Tibial nerve (tissue), 4 donors: ENCODE data around the gene UBE2O. TPM values are rescaled to one million over a fixed set of nuclear protein-coding genes. Genes with fewer than 3 reads are reported as not detected.

Experiments used
- DNase-seq, 2 donors: peaks; one replicate each; pipeline ENCODE4 v3.0.0-alpha.2; 2019; ENCODE audit warnings: low spot score in 2 of 2
- H3K27ac ChIP-seq, 4 donors: fragments of 200-600 bp; sonication (generic) in 3 of 4; one replicate each; pipeline ENCODE4 v1.5.1; 2017 to 2019; ENCODE audit warnings: mild to moderate bottlenecking in 1 of 4
- H3K27me3 ChIP-seq, 2 donors: fragments of 200-600 bp; sonication (generic) in 1 of 2; one replicate each; pipeline versions ENCODE4 v1.5.1 to v1.6.0; 2017 to 2019
- H3K36me3 ChIP-seq, 3 donors: fragments of 200-600 bp; sonication (generic); one replicate each; pipeline ENCODE4 v1.5.1; 2018 to 2019
- H3K4me1 ChIP-seq, 4 donors: fragments of 200-600 bp; sonication (generic) in 3 of 4; one replicate each; pipeline ENCODE4 v1.5.1; 2017 to 2019
- H3K4me3 ChIP-seq, 4 donors: fragments of 200-600 bp; sonication (generic) in 3 of 4; one replicate each; pipeline ENCODE4 v1.5.1; 2017 to 2019; ENCODE audit warnings: mild to moderate bottlenecking in 1 of 4, moderate library complexity in 1 of 4
- H3K9me3 ChIP-seq, 4 donors: fragments of 200-600 bp; sonication (generic) in 3 of 4; one replicate each; pipeline ENCODE4 v1.5.1; 2017 to 2019
- CTCF ChIP-seq, 5 experiments: fragments of 200-600 bp in 3 of 5; fragments of 450-650 bp in 2 of 5; sonication (generic) in 3 of 5; IDR thresholded peaks; one replicate each; pipeline ENCODE4 v1.5.1; 2016 to 2019; ENCODE audit warnings: antibody characterized with exemption in 5 of 5, mild to moderate bottlenecking in 3 of 5, moderate library complexity in 2 of 5
- EP300 ChIP-seq, 2 donors: sonication (generic); formaldehyde crosslinking; IDR thresholded peaks; one replicate each; pipeline ENCODE4 v1.6.1; 2017; ENCODE audit warnings: antibody characterized with exemption in 2 of 2, mild to moderate bottlenecking in 1 of 2
- POLR2A ChIP-seq, 2 donors: fragments of 450-650 bp; IDR thresholded peaks; one replicate each; pipeline ENCODE4 v1.6.1; 2017; ENCODE audit warnings: antibody characterized with exemption in 2 of 2, mild to moderate bottlenecking in 2 of 2, moderate library complexity in 2 of 2
- WGBS, 2 donors: methylation state at CpG; one replicate each; pipeline ENCODE4 v1.1.5; 2018; 5-methylcytosine and 5-hydroxymethylcytosine counted together
- total RNA-seq, 4 donors: library from RNA; depleted of rRNA; stranded (reverse); fragments of >200 nt; gene quantifications; one replicate each; pipeline ENCODE4 v1.1.0, GENCODE V29; 2016

Gene UBE2O
- total RNA-seq, 4 donors from 2014 or later, result 16.0 to 38.7 (median 20.7) TPM

- 67 to 71% methylated on average over 11 of the region's 11 CpGs for WGBS, 2 donors
- no peak overlapping the region for H3K27ac ChIP-seq
- H3K4me3 ChIP-seq, result no peak overlapping the region
- DNase-seq, result no peak
- peaks cover 0 to 26% (median 10%) of the 10 kb centered on the region in 4 donors for H3K4me1 ChIP-seq
- H3K27me3 ChIP-seq, result no peaks in the 10 kb centered on the region
- TF ChIP-seq CTCF (IDR thresholded peaks at IDR 0.05) (no peak), POLR2A (IDR thresholded peaks at IDR 0.05) (no peak), EP300 (IDR thresholded peaks at IDR 0.05) (no peak)
- H3K9me3 ChIP-seq, result no peaks in the 10 kb centered on the region
- peaks cover 0 to 78% (median 10%) of the 10 kb centered on the region in 3 donors for H3K36me3 ChIP-seq
Observed at GRCh38 chr17:76390003-76390421, 62.9 kb downstream of the UBE2O start.

GRCh38 chr17:76388966-76389888 lies 63.7 kb downstream of the UBE2O start:
- peak overlapping the region in 2 of 4 donors; percentile 38 to 42 for H3K27ac ChIP-seq
- no peak for TF ChIP-seq POLR2A (IDR thresholded peaks at IDR 0.05)
- peak in 1 of 2 donors; percentile 9 for TF ChIP-seq EP300 (IDR thresholded peaks at IDR 0.05)
- H3K36me3 ChIP-seq, result peaks cover 0 to 70% (median 10%) of the 10 kb centered on the region in 3 donors
- DNase-seq, result no peak
- H3K4me3 ChIP-seq, result no peak overlapping the region
- peaks cover 0 to 32% (median 13%) of the 10 kb centered on the region in 4 donors for H3K4me1 ChIP-seq
- no peaks in the 10 kb centered on the region for H3K27me3 ChIP-seq
- 74 to 79% methylated on average over 16 of the region's 16 CpGs for WGBS, 2 donors
- H3K9me3 ChIP-seq, result no peaks in the 10 kb centered on the region

GRCh38 chr17:76386966-76387765 lies 65.8 kb downstream of the UBE2O start:
- Histone ChIP-seq H3K36me3 (peaks cover 0 to 50% (median 10%) of the 10 kb centered on the region in 3 donors), H3K4me1 (peaks cover 0 to 50% (median 23%) of the 10 kb centered on the region in 4 donors), H3K4me3 (no peak overlapping the region), H3K27me3 (no peaks in the 10 kb centered on the region), H3K9me3 (no peaks in the 10 kb centered on the region), H3K27ac (no peak overlapping the region)
- TF ChIP-seq POLR2A (IDR thresholded peaks at IDR 0.05) (no peak), EP300 (IDR thresholded peaks at IDR 0.05) (no peak), CTCF (IDR thresholded peaks at IDR 0.05) (no peak)
- DNase-seq, result no peak
- WGBS, 2 donors, result 88 to 91% methylated on average over 26 of the region's 31 CpGs

GRCh38 chr17:76385892-76386786 lies 66.8 kb downstream of the UBE2O start:
- Histone ChIP-seq H3K36me3 (peaks cover 0 to 39% (median 5%) of the 10 kb centered on the region in 3 donors), H3K27ac (peak overlapping the region; percentile 4 to 95 (median 84)), H3K4me1 (peaks cover 0 to 60% (median 27%) of the 10 kb centered on the region in 4 donors), H3K4me3 (peak overlapping the region; percentile 60 to 93 (median 68)), H3K9me3 (no peaks in the 10 kb centered on the region), H3K27me3 (no peaks in the 10 kb centered on the region)
- TF ChIP-seq POLR2A (IDR thresholded peaks at IDR 0.05), result peak in 1 of 2 donors; percentile 16
- peak; percentile 74 to 94 (median 85) for TF ChIP-seq CTCF (IDR thresholded peaks at IDR 0.05)
- TF ChIP-seq EP300 (IDR thresholded peaks at IDR 0.05), result peak in 1 of 2 donors; percentile 8
- DNase-seq, result peak; percentile 75 to 83
- 15 to 25% methylated on average over 29 to 47 of the region's 52 CpGs for WGBS, 2 donors
